Stimulated activated CD8-positive, alpha-beta memory T cell treated with anti-CD3 and anti-CD28 coated beads, Interleukin-4, amount 100 ng/mL, for 4 hours (primary cell): ENCODE results near the gene AHNAK.

Experiments used
- DNase-seq, 2 donors: peaks; one replicate each; pipeline ENCODE4 v3.0.0-alpha.2; 2020; ENCODE audit warnings: low read depth in 2 of 2, low spot score in 1 of 2

AHNAK gene

DNA sequence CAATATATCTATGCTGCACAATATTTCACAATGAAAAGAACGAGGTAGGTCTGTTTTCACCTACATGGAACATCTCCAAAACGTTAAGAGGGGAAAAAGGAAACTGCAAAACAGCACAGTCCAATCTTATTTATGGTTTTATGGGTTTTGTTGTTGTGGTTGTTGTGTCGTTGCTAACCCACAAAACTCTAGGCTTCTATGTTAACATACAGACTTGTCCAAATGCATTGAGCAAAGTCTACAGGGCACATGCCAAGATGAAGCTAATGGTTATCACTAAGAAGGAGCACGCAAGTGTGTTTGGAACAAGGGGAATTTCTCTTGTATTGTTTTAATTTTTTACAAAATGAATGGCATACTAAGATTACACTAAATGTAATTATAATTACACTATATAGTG is 48.6 kb downstream of the AHNAK start:
- DNase-seq, result no peak

DNA sequence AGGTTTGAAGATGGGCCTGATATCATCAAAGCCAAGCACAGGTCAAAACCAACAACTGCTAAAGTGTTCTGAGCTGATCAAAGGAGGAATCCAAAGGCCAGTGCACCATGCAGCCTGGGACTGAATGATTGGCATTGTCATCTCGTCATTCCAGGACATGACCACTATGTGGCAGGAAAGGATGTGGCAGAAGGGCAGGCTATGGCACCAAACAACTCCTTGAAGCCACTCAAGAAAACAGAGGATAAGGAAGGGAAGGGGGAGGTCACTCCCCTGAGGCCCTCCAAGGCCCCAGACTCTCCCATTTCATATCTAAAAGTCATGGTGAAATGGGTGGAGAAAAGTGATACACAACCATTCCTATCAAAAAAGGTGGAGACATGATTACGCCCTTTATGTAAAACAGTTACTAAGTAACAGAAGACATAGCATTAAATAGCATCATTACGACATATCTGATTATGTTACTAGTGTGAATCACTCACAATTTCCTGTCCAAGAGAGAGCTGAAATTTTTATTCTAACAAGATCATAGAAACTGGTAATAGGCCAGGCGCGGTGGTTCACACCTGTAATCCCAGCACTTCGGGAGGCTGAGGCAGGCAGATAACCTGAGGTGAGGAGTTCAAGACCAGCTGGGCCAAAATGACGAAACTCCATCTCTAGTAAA is 49.3 kb downstream of the AHNAK start:
- no peak for DNase-seq

DNA sequence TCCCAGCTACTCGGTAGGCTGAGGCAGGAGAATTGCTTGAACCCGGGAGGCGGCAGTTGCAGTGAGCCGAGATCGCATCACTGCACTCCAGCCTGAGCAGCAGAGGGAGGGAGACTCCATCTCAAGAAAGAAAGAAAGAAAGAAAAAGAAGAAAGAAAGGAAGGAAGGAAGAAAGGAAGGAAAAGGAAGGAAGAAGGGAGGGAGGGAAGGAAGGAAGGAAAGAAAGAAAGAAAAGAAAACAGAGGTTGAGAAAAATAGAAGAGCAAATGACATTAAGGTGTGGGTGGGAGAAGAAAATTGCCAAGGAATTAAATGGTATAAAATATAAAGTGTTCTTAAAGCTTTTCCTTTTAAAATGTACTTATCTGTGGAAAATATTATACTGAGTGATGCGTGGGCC is 49.9 kb downstream of the AHNAK start:
- DNase-seq, result no peak

DNA sequence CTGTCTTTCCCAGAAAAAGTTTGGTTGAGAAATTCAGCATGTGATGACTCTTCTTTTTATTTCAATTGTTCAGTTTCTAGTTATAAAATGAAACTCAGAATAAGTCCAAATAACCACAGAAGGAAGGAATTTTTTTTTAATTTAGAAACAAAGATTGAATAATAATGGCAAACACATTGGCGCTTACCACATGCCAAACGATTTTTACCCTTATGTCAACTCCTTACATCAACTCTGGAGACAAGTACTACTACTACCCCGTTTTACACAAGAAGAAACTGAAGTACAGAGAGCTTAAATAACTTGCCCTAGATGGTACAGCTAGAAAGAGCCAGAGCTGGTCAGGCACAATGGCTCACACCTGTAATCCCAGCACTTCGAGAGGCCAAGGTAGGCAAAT is 52.4 kb downstream of the AHNAK start:
- DNase-seq, result no peak

DNA sequence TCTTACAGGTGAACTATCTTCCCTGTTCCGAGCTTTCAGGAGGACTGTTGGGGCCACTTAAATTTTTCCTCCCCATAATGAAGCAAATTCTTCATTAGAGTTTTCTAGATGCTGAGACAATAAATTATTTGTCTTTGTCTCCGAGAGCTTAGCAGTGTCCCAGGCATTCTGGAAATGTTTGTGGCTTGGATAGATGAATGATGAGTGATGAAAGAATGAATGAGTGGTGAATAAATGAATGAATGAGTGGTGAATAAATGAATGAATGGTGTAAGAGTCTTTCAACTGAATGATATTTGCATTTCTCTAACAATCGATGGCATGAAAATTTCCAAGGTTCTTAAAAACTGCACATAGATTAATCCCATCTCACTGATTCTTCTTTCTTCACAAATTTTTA is 52.8 kb downstream of the AHNAK start:
- DNase-seq, result no peak

DNA sequence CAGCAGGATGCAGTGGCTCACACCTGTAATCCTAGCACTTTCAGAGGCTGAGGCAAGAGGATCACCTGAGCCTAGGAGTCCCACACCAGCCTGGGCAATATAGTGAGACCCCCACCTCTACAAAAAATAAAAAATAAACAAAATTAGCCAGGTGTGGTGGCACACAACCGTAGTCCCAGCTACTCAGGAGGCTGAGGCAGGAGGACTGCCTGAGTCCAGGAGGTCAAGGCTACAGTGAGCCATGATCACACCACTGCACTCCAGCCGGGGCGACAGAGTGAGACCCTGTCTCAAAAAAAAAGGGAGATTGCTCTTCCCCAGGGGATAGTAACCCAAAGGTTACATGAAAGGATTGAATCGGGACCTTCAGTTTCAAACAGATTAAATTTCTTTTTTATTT is 54.0 kb downstream of the AHNAK start:
- no peak for DNase-seq

DNA sequence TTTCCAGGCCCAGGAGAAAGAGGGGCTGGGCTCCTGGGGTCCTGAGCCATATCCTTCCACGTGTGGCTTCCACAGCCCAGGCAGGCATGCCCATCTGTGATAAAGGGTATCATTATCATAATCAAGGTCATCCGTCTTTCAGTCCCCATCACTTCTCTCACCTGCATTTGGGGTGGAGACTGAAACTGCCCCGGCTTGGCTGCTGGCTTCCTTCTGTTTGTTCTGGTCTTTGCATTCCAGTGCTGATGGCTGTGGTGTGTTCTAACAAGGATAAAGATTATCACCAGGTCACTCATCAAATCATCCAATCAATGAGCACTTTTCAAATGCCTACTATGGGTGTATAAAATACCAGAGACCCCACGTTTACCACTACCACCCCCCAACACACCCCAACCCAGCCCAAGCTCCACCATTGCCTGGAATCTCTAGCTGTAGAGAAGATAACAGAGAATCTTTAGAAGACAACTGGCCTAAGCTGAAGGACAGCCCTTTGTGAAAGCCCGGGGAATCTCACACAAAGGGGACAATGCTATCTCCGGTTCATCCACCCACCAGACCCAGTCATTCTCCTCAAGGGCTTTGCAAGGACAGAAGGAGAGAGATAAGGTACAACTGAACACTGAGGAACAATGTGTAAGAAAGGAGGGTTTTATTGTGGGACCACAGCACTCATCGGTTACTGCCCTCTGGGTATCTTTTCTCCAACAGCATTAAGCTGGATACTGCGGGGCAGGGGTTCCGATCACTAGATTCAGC is 54.9 kb downstream of the AHNAK start:
- DNase-seq, result no peak

DNA sequence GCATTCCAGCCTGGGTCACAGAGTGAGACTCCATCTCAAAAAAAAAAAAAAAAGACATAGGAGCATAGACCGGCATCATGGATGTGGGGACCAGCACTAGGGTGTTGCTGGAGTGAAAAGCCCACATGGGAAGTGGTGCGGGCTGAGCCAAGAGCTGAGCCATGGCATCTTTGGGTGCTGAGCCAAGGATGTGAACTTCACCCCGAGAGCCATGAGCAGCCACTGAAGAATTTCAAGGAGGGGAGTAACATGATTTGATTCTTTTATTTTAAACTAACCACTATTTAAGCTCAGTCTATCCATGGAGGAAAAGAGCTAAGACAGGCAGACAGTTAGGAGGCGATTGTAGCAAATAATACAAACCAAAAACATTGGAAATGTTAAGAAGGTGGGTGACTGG is 57.4 kb downstream of the AHNAK start:
- DNase-seq, result no peak

DNA sequence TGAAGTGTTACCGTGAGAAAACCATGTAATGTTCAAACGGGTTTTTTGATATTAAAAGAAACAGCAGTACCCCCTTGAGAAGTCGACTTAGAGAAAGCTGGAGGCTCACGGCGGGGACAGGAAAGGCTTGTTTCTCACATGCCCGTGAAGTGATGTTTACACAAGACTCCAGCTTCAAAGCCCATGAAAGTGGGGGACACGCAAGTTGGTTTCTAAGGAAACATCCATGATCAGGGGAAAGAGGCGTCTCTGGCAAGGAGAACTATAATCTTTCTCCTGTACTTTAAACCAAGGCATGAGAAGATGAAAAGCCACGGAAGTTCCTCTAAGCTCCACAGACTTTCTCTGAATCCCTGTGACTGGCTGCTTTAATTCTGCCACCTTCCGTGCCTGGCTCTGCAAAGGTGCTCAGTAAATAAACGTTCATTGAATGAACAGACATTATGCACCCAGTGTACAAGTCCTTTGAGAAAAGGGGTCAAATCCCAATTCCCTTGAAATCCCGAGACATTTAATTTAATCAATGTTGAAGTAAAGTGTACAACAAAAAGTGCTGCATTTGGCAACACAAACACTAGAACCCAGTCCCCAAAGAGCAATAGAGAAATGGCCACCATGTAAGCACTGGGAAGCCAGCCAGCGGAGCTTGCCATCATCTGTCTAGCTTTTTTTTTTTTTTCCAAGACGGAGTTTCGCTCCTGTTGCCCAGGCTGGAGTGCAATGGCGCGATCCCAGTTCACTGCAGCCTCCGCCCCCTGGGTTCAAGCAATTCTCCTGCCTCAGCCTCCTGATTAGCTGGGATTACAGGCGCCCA is 58.7 kb downstream of the AHNAK start:
- DNase-seq, result no peak

DNA sequence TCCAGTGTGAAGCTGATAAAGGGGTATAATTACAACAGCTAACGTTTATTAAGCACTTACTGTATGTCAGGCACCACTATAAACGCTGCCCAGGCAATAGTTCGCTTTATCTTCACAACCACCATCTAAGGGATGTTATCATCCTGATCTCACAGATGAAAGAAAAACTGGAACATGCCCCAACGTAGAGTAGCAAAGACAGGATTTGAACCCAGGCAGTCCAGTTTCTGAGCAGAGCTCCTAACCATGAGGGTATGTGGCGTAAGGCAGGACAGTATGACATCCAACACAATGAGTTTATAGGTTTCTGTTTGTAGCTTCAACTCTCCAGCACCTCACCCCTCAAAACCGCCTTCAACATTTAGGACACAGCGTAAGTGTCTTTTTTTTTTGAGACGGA is 59.5 kb downstream of the AHNAK start:
- no peak for DNase-seq

DNA sequence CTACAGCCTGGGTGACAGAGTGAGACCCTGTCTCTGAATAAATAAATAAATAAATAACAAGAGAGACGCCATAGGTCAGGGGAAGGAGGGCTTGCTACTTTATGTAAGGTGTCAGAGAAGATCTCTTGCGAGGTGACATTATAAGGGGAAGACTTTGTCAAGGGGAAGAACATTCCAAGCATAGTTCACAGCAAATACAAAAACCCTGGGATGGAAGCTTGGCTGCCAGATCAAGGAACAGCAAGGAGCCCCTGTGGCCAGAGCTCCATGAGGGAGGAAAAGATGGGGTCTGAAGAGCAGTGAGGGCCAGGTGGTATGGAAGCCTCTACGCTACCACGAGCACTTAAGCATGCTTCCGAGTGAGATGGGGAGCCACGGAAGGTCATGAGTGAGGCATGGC is 62.3 kb downstream of the AHNAK start:
- DNase-seq, result no peak

DNA sequence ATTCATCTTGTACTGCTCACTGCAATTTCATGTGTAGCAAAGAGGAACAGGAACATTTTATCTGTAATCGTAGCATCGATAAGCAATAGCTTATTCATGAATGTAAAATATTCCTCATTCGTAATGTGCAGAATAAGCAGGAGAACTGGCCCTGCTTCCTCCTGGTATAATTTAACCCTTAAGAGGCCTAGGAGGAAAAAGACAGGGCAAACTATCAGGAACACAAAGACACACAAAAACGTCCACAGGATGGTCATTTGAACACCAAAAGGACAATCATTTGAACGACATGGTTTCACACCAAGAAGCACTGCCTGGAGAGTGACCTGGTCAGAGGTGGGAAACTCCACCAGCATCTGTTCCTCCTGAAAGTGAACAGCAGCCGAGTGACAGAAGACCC is 63.9 kb downstream of the AHNAK start:
- no peak for DNase-seq

DNA sequence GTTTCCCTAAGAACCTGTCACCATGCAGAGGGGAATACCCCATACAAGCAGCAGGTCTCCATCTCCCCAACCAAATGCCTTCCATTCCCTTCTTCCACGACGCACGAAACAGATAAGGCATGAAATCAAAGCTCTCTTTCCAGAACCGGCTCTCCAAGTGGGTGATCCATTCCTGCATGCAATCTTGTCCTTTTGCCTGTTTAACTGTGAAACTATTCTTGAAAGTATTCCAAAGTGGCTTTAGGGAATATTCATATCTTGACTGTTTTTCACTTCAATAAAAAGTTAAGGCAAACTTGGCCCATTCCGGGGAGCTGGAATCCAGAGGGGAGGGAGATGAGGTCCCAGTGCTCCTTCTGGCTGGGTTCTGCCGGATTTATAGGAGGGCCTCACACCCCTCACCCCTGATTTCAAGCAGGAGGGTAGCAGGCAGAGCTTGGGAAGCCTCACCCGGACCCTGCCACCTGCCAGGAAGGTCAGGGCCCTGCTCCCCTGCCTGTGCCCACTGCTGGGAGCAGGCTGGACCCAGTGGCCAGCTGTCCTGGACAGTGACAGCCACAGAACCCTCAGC is 66.9 kb downstream of the AHNAK start:
- no peak for DNase-seq

DNA sequence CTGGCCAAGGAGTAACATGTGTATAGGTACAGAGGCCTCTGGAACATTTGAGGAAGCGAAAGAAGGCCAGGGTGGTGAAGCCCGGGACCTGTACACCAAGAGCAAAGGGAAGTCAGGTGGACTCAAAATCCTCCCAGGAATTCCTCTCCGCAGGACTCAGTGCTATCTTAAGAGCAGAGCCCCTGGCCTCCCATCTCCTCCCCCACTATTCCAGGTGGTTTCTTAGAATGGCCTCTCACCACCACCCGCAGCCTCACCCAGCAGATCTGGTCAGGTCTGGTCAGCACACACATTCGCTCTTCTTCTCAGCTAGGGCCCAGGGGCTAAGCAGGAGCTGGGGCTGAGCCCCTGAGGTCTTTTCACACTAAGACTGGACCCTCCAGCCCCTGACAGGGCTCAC is 68.7 kb downstream of the AHNAK start:
- DNase-seq, result no peak

DNA sequence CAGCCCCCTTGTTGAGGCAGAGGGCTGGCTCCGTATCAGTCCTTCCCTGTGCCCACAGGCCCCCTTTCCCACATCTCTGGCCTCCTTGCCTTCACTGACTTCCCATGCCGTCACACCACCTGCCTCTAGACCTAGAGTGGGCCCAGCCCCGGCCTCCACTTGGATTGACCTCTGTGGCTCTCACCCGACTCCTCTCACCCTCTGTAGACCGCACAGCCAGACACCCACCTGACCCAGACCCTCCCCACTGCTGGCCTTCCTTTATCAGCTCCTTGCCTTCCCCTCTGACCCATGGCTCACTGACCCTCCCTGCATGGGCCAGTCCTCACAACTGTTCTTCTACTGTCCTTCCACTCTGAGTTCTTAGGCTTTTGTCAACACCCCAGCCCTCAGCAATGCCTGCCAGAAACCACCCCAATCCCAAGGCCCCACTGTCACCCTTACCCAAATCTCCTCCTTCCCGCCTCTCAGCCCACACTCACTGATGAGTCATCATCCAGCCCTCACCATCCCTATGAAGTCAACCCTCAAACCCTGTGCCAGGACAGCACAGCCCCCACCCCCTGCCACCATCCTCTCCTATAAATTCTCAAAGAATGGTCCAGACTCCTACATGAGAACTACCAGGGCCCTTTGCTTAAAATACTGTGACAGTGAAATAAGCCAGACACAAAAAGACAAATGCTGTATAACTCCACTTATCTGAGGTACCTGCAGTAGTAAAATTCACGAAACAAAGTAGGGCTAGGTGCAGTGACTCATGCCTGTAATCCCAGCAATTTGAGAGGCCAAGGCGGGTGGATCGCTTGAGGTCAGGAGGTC is 74.3 kb downstream of the AHNAK start:
- DNase-seq, result no peak

DNA sequence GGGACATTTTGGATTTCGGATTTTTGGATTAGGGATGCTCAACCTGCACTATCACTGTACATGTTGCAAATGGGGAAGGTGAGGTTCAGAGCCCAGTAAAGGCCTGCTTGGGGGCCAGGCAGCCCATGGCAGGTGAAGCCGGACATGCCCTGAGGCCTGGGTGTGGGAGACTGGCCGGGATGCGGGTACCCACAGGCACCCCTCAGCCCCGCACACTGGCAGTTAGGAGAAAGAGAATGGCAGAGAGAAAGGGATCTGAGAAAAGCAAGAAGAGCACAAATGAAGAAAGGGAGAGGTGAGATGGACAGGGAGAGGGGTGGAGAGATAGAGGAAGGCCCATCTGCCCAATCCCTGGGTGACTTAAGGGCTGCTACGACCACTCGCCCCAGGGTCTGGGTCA is 75.0 kb downstream of the AHNAK start:
- no peak for DNase-seq

DNA sequence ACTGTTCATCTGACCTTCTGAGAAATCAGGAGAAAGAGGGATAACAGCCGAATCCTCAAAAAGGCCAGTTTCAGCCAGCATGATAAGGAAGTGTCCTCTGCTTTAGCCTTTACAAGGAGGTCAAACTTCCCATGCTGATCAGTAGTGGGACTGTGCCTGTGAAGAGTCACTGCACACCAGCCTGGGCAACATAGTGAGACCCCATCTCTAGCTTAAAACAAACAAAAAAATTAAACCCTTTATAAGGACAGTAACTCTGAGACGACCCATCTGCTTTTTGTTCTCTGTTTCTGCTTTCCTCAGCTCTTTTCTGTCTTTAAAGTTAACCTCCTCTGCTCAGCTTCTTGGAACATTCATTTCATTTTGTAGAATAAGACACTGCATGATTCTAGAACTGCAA is 78.0 kb downstream of the AHNAK start:
- DNase-seq, result no peak

DNA sequence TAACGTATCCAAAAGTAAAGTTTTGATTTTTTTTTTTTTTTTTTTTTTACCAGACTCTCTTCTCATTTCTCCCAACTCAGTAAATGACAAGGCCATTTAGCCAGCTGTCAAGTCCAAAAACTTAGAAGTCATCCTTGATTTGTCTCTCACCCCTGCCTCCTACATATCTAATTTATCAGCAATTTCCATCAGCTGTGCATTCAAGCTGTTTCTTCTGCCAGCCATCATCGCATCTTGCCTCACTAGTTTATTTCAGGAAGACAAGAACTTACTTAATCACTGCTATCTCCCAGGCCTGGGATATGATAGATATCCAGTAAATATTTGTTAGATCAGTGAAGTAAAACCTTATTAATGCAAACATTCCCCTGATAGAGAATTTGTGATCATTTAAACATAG is 80.2 kb downstream of the AHNAK start:
- no peak for DNase-seq

DNA sequence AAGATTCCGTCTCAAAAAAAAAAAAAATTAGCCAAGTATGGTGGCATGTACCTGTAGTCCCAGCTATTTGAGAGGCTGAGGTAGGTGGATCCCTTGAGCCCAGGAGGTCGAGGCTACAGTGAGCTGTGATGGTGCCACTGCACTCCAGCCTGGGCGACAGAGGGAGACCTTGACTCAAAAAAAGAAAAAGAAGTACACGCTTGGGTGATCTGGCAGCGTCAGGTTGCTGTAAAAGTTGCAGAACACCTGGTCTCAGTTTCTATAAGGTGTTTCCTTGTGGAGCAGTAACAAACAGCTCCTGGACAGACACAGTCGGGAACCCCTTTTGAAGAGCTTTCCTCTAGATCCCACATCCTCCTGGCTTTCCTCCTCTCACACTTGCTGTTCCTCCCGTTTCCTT is 82.0 kb downstream of the AHNAK start:
- DNase-seq, result no peak

DNA sequence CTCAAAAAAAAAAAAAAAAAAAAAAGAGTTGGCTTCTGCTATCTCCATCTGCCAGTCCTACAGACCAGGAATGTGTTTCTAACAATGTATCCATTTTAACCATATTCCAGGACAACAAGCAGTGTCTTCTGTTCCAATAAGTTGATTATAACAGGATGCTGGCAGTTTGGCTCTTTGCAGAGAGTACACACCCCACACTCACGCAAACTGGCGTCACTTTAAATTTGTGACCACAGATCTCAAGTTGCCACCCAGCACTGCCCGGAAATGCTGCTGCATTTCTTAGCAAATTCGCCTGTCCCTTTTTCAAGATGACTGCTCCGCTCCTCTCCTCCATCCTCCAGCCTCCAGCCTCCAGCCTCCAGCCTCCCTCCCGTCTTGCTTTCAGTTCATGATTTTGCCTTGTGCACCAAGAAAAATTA is 83.5 kb downstream of the AHNAK start:
- no peak for DNase-seq

DNA sequence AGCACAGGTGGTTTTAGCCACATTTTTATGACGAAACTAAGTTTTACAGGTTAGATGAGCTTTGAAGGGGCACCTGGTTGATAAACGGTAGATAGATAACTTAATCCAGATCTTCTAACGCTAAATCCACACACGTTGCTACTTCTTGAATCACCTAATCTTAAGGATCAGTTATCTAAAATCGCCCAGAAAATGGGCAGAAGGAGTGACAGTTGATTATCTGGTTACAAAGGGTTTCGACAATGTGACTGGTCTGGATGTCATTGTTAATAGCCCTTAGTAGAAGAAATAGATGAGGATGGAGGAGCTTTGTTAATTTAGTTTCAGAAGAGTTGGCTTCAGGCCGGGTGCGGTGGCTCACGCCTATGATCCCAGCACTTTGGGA is 84.1 kb downstream of the AHNAK start:
- DNase-seq, result no peak
